GM10248 (cell line): ENCODE data around the gene EGFLAM.

Source experiments
- CTCF ChIA-PET: fragments of 300-600 bp; sonication (Branson Sonifier 250); formaldehyde crosslinking; extraction: SDS; loops from one replicate; lab custom pipeline; 2021; ENCODE audit warnings: antibody characterized with exemption; lab: Yijun Ruan, JAX
- POLR2A ChIA-PET: fragments of 350-650 bp; sonication (Branson Sonifier 250); formaldehyde crosslinking; extraction: SDS; loops from one replicate; lab custom pipeline; 2020; ENCODE audit warnings: antibody characterized with exemption; lab: Yijun Ruan, JAX
- DNase-seq: peaks from one replicate; pipeline ENCODE4 v3.0.0; 2012; ENCODE audit errors: extremely low spot score
- CTCF ChIP-seq: IDR thresholded peaks from 2 replicates; pipeline ENCODE4 v1.5.1; 2012; ENCODE audit warnings: mild to moderate bottlenecking, low read depth; ENCODE audit errors: extremely low read depth, missing control alignments, control extremely low read depth

EGFLAM gene

GRCh38 chr5:38396766-38397165 is 138.4 kb downstream of the EGFLAM start:
- POLR2A ChIA-PET = no interaction called here
- DNase-seq = no peak
- CTCF ChIA-PET = interaction anchor here (0.8 to 0.9 kb wide), 2 partner anchors 11 to 14 kb away, joined by 3 to 4 read pairs; no protein-coding TSS in a partner anchor
- TF ChIP-seq CTCF = no peak

GRCh38 chr5:38400365-38400764 is 142.0 kb downstream of the EGFLAM start:
- ChIA-PET CTCF (interaction anchor here (1.4 kb wide), 1 partner anchor 41 kb away, joined by 4 read pairs; no protein-coding TSS in a partner anchor), POLR2A (no interaction called here)
- no peak for TF ChIP-seq CTCF
- no peak for DNase-seq

GRCh38 chr5:38401145-38401544 is 142.8 kb downstream of the EGFLAM start:
- no peak for DNase-seq
- TF ChIP-seq CTCF = no peak
- POLR2A ChIA-PET = no interaction called here
- CTCF ChIA-PET = interaction anchor here (1.4 to 1.7 kb wide), 3 partner anchors 20 to 41 kb away, joined by 4 to 5 read pairs (median 4); no protein-coding TSS in a partner anchor

- no peak for DNase-seq
- no peak for TF ChIP-seq CTCF
- CTCF ChIA-PET = interaction anchor here (1.0 kb wide), 1 partner anchor 21 kb away, joined by 3 read pairs; no protein-coding TSS in a partner anchor
- POLR2A ChIA-PET = no interaction called here
Measured at GRCh38 chr5:38403406-38403805, 145.0 kb downstream of the EGFLAM start.

- no peak for TF ChIP-seq CTCF
- POLR2A ChIA-PET = no interaction called here
- no peak for DNase-seq
- CTCF ChIA-PET = no interaction called here
Measured at GRCh38 chr5:38403877-38404635, 145.7 kb downstream of the EGFLAM start.

- CTCF ChIA-PET = interaction anchor here (1.2 kb wide), 1 partner anchor 22 kb away, joined by 3 read pairs; no protein-coding TSS in a partner anchor
- POLR2A ChIA-PET = no interaction called here
- DNase-seq = no peak
- TF ChIP-seq CTCF = no peak
Measured at GRCh38 chr5:38404667-38405276, 146.4 kb downstream of the EGFLAM start.
